Aorta (tissue), 5 donors: ENCODE results near the gene AFDN. TPM values are rescaled to one million over a fixed set of nuclear protein-coding genes. Genes with fewer than 3 reads are reported as not detected.

Experiments used
- ATAC-seq: fragments of 200-7000 bp; cut with Tn5 transposase; one replicate; pipeline ENCODE4 v1.9.1; 2022; ENCODE audit warnings: moderate library complexity; ENCODE audit not compliant: low FRiP score
- DNase-seq, 2 donors: peaks; one replicate each; pipeline ENCODE4 v3.0.0-alpha.2; 2020
- H3K27ac ChIP-seq, 2 donors: one replicate each; pipeline ENCODE4 v1.5.1; 2013; ENCODE audit warnings: low read length in 2 of 2, mild to moderate bottlenecking in 2 of 2, moderate library complexity in 2 of 2, control low read depth in 1 of 2, inconsistent platforms in 1 of 2, low read depth in 1 of 2
- H3K27me3 ChIP-seq, 2 donors: one replicate each; pipeline ENCODE4 v1.6.1; 2013; ENCODE audit warnings: control low read depth in 1 of 2, low read length in 1 of 2, mild to moderate bottlenecking in 1 of 2, moderate library complexity in 1 of 2; ENCODE audit not compliant: insufficient read depth in 2 of 2, control insufficient read depth in 1 of 2
- H3K36me3 ChIP-seq, 2 donors: one replicate each; pipeline ENCODE4 v1.6.1; 2013; ENCODE audit warnings: control low read depth in 1 of 2, low read length in 1 of 2, mild to moderate bottlenecking in 1 of 2; ENCODE audit not compliant: insufficient read depth in 2 of 2, control insufficient read depth in 1 of 2
- H3K4me1 ChIP-seq, 2 donors: one replicate each; pipeline ENCODE4 v1.6.1; 2013; ENCODE audit warnings: low read length in 2 of 2, control low read depth in 1 of 2, mild to moderate bottlenecking in 1 of 2, moderate library complexity in 1 of 2; ENCODE audit not compliant: insufficient read depth in 2 of 2, control insufficient read depth in 1 of 2
- H3K4me3 ChIP-seq, 2 donors: one replicate each; pipeline ENCODE4 v1.5.1; 2013; ENCODE audit warnings: low read length in 2 of 2, control low read depth in 1 of 2, mild to moderate bottlenecking in 1 of 2
- H3K9me3 ChIP-seq: one replicate; pipeline ENCODE4 v1.6.1; 2013; ENCODE audit warnings: mild to moderate bottlenecking, low read length; ENCODE audit not compliant: control insufficient read depth
- WGBS, 2 donors: extraction: QIAGEN DNeasy Blood & Tissue Kit; methylation state at CpG; one replicate each; pipeline ENCODE4 v1.1.7; 2013; 5-methylcytosine and 5-hydroxymethylcytosine counted together
- intact Hi-C, 2 donors: fragments of 100-400 bp; cut with DNase I; formaldehyde crosslinking; loops; one replicate each; pipeline versions ENCODE4 v1.14.2 to v1.15.0; 2022
- polyA plus RNA-seq, 2 donors: library from polyadenylated mRNA; stranded (reverse); fragments of 200-250 nt; gene quantifications; one replicate each; pipeline ENCODE4 v1.2.3, GENCODE V29; 2013
- total RNA-seq, 2 donors: library from RNA; stranded (reverse); fragmentation: NEBNext Ultra II Directional; extraction: Animal tissue kit (Norgen Biotek cat#: 25700); gene quantifications; one replicate each; pipeline ENCODE4 v1.2.1, GENCODE V29; 2021
- donor health status: healthy with polysubstance abuse.
- donor health status: Bipolar disorder and iron deficiency.
- donor health status: DM: no; HTN: no; CAD: no.
- donor health status: DM: no; HTN: no; CAD: no.
- donor health status: DM: yes; HTN: yes; CAD: no.

The AFDN gene
- total and polyA plus RNA-seq, 4 donors = 15.5 to 99.2 (median 47.5) TPM

GRCh38 chr6:167990016-167990945 is 163.6 kb downstream of the AFDN start:
- Histone ChIP-seq H3K27ac (no peak overlapping the region), H3K36me3 (no peaks in the 10 kb centered on the region), H3K4me3 (no peak overlapping the region), H3K27me3 (no peaks in the 10 kb centered on the region), H3K9me3 (no peaks in the 10 kb centered on the region), H3K4me1 (no peaks in the 10 kb centered on the region)
- WGBS, 2 donors = 94% methylated on average over 75 of the region's 75 CpGs
- intact Hi-C loops = no loop called here
- ATAC-seq (no peak), DNase-seq (no peak)

GRCh38 chr6:167993169-167993568 is 166.5 kb downstream of the AFDN start:
- H3K9me3 ChIP-seq = no peaks in the 10 kb centered on the region
- WGBS, 2 donors = 81 to 86% methylated on average over 16 of the region's 16 CpGs
- peak; percentile 51 for ATAC-seq
- H3K27ac ChIP-seq = no peak overlapping the region
- H3K36me3 ChIP-seq = no peaks in the 10 kb centered on the region
- no peaks in the 10 kb centered on the region for H3K4me1 ChIP-seq
- DNase-seq = no peak
- H3K4me3 ChIP-seq = no peak overlapping the region
- intact Hi-C loops = no loop called here
- no peaks in the 10 kb centered on the region for H3K27me3 ChIP-seq

GRCh38 chr6:167993831-167994230 is 167.1 kb downstream of the AFDN start:
- intact Hi-C loops = no loop called here
- H3K36me3 ChIP-seq = no peaks in the 10 kb centered on the region
- no peaks in the 10 kb centered on the region for H3K9me3 ChIP-seq
- 88 to 91% methylated on average over 11 of the region's 11 CpGs for WGBS, 2 donors
- no peaks in the 10 kb centered on the region for H3K27me3 ChIP-seq
- ATAC-seq (peak; percentile 65), DNase-seq (no peak)
- H3K27ac ChIP-seq = no peak overlapping the region
- H3K4me1 ChIP-seq = no peaks in the 10 kb centered on the region
- no peak overlapping the region for H3K4me3 ChIP-seq

GRCh38 chr6:167995302-167995701 is 168.6 kb downstream of the AFDN start:
- DNase-seq (no peak), ATAC-seq (no peak)
- intact Hi-C loops = no loop called here

GRCh38 chr6:167995731-167996151 is 169.0 kb downstream of the AFDN start:
- ATAC-seq (no peak), DNase-seq (no peak)
- WGBS, 2 donors = 95 to 96% methylated on average over 22 of the region's 22 CpGs
- Histone ChIP-seq H3K4me3 (no peak overlapping the region), H3K4me1 (no peaks in the 10 kb centered on the region), H3K27me3 (no peaks in the 10 kb centered on the region), H3K36me3 (no peaks in the 10 kb centered on the region), H3K27ac (no peak overlapping the region), H3K9me3 (no peaks in the 10 kb centered on the region)
- intact Hi-C loops = no loop called here

More at GRCh38 chr6:167995302-167995701, 168.6 kb downstream of the AFDN start:
- Histone ChIP-seq H3K9me3 (no peaks in the 10 kb centered on the region), H3K4me1 (no peaks in the 10 kb centered on the region), H3K27ac (no peak overlapping the region), H3K27me3 (no peaks in the 10 kb centered on the region), H3K4me3 (no peak overlapping the region), H3K36me3 (no peaks in the 10 kb centered on the region)
- 90 to 91% methylated on average over 12 of the region's 12 CpGs for WGBS, 2 donors

- DNase-seq = no peak
- intact Hi-C loops = no loop called here
- H3K27ac ChIP-seq = no peak overlapping the region
- H3K4me1 ChIP-seq = no peaks in the 10 kb centered on the region
- no peak for ATAC-seq
- WGBS, 2 donors = 63 to 78% methylated on average over 33 to 43 of the region's 43 CpGs
- no peaks in the 10 kb centered on the region for H3K36me3 ChIP-seq
- H3K9me3 ChIP-seq = no peaks in the 10 kb centered on the region
- H3K27me3 ChIP-seq = no peaks in the 10 kb centered on the region
- no peak overlapping the region for H3K4me3 ChIP-seq
Measured at GRCh38 chr6:167996424-167997199, 169.9 kb downstream of the AFDN start.

- Histone ChIP-seq H3K9me3 (no peaks in the 10 kb centered on the region), H3K27me3 (no peaks in the 10 kb centered on the region), H3K27ac (no peak within 1 kb of the TSS), H3K4me1 (no peaks in the 10 kb centered on the region), H3K36me3 (no peaks in the 10 kb centered on the region), H3K4me3 (no peak within 1 kb of the TSS)
- intact Hi-C loops = no loop called here
- DNase-seq (no peak), ATAC-seq (no peak)
- WGBS, 2 donors = 66 to 81% methylated on average over 9 of the region's 9 CpGs
Measured at GRCh38 chr6:167997642-167998041, 170.9 kb downstream of the AFDN start, which contains the start of gene KIF25. KIF25 (plus strand) TSS chr6:167997671; CDS start chr6:168029586, 31,915 bp downstream.

GRCh38 chr6:167998215-167998614 is 171.5 kb downstream of the AFDN start:
- 76 to 78% methylated on average over 5 of the region's 5 CpGs for WGBS, 2 donors
- Histone ChIP-seq H3K4me3 (no peak overlapping the region), H3K27me3 (no peaks in the 10 kb centered on the region), H3K27ac (no peak overlapping the region), H3K9me3 (no peaks in the 10 kb centered on the region), H3K4me1 (no peaks in the 10 kb centered on the region), H3K36me3 (no peaks in the 10 kb centered on the region)
- intact Hi-C loops = no loop called here
- ATAC-seq = no peak
- no peak for DNase-seq
